ENCODE measurements around the gene LTBP3. TPM values are rescaled to one million over a fixed set of nuclear protein-coding genes. Genes with fewer than 3 reads are reported as not detected.
A peak's percentile ranks its signal among the peaks of the same experiment; 100 is the strongest.

LTBP3 gene
- total RNA-seq, 4 donors from 2014 or later = 18.5 to 56.6 (median 35.6) TPM

GRCh38 chr11:65595131-65595530, 37.0 kb upstream of the LTBP3 start:
- peaks cover 23 to 38% of the 10 kb centered on the region in 2 donors for H3K4me1 ChIP-seq
- TF ChIP-seq CTCF (IDR thresholded peaks at IDR 0.05 in 4 of 5, conservative IDR thresholded peaks at IDR 0.05 in 1 of 5) (no peak), POLR2A (IDR thresholded peaks at IDR 0.05) (no peak)
- H3K4me3 ChIP-seq = no peak overlapping the region
- H3K27me3 ChIP-seq = no peaks in the 10 kb centered on the region
- in situ Hi-C loops (cut with MboI; ENCODE audit: low sequenced_read_pairs in 4 of 4) = no loop called here
- DNase-seq (no peak), ATAC-seq (no peak)
- H3K36me3 ChIP-seq = peaks cover 0 to 43% of the 10 kb centered on the region in 2 donors
- no peaks in the 10 kb centered on the region for H3K9me3 ChIP-seq
- peak overlapping the region in 1 of 4 donors; percentile 98 for H3K27ac ChIP-seq
- intact Hi-C loops (cut with DNase I; ENCODE audit: low total_unique reads) = no loop called here

GRCh38 chr11:65593518-65594414, 35.6 kb upstream of the LTBP3 start:
- TF ChIP-seq CTCF (IDR thresholded peaks at IDR 0.05 in 4 of 5, conservative IDR thresholded peaks at IDR 0.05 in 1 of 5) (peak; percentile 85 to 93 (median 92)), POLR2A (IDR thresholded peaks at IDR 0.05) (peak in 1 of 2 donors; percentile 11)
- ATAC-seq = peak; percentile 69
- Histone ChIP-seq H3K27ac (peak overlapping the region; percentile 91 to 99 (median 98)), H3K4me1 (peaks cover 37 to 52% of the 10 kb centered on the region in 2 donors), H3K9me3 (no peaks in the 10 kb centered on the region), H3K27me3 (no peaks in the 10 kb centered on the region), H3K36me3 (peaks cover 0 to 44% of the 10 kb centered on the region in 2 donors), H3K4me3 (no peak overlapping the region)
- in situ Hi-C loops (cut with MboI; ENCODE audit: low sequenced_read_pairs in 4 of 4) (no loop called here), intact Hi-C loops (cut with DNase I; ENCODE audit: low total_unique reads) (loop anchor here (1.0 kb wide), 2 partner anchors 19 to 53 kb away; no protein-coding TSS in a partner anchor)
- peak; percentile 53 to 84 for DNase-seq

- Histone ChIP-seq H3K27ac (peak overlapping the region; percentile 91 to 99 (median 98)), H3K36me3 (peaks cover 0 to 36% of the 10 kb centered on the region in 2 donors), H3K4me3 (no peak overlapping the region), H3K27me3 (no peaks in the 10 kb centered on the region), H3K4me1 (peaks cover 45 to 60% of the 10 kb centered on the region in 2 donors), H3K9me3 (no peaks in the 10 kb centered on the region)
- peak in 1 of 2 donors; percentile 3 for ATAC-seq
- intact Hi-C loops (cut with DNase I; ENCODE audit: low total_unique reads) (loop anchor here (1.0 kb wide), 2 partner anchors 19 to 53 kb away; no protein-coding TSS in a partner anchor), in situ Hi-C loops (cut with MboI; ENCODE audit: low sequenced_read_pairs in 4 of 4) (no loop called here)
- DNase-seq = no peak
- TF ChIP-seq POLR2A (IDR thresholded peaks at IDR 0.05) = no peak
- no peak for TF ChIP-seq CTCF (IDR thresholded peaks at IDR 0.05 in 4 of 5, conservative IDR thresholded peaks at IDR 0.05 in 1 of 5)
Observed at GRCh38 chr11:65592858-65593517, 34.8 kb upstream of the LTBP3 start.

- intact Hi-C loops (cut with DNase I; ENCODE audit: low total_unique reads) = no loop called here
- Histone ChIP-seq H3K27ac (peak overlapping the region; percentile 91 to 99 (median 98)), H3K4me3 (peak overlapping the region in 2 of 4 donors; percentile 12 to 24), H3K4me1 (peaks cover 53 to 68% of the 10 kb centered on the region in 2 donors), H3K36me3 (peaks cover 0 to 30% of the 10 kb centered on the region in 2 donors), H3K27me3 (no peaks in the 10 kb centered on the region), H3K9me3 (no peaks in the 10 kb centered on the region)
- in situ Hi-C loops (cut with MboI; ENCODE audit: low sequenced_read_pairs in 4 of 4) = no loop called here
- no peak for TF ChIP-seq POLR2A (IDR thresholded peaks at IDR 0.05)
- peak in 1 of 5 experiments; percentile 30 for TF ChIP-seq CTCF (IDR thresholded peaks at IDR 0.05 in 4 of 5, conservative IDR thresholded peaks at IDR 0.05 in 1 of 5)
- no peak for ATAC-seq
- no peak for DNase-seq
Observed at GRCh38 chr11:65591939-65592857, 34.0 kb upstream of the LTBP3 start.

Data from gastrocnemius medialis (tissue), 4 donors.